Neuronal stem cell (in vitro differentiated cells): ENCODE data around the gene TMEM108.

Experiments
- DNase-seq: peaks from one replicate; pipeline ENCODE4 v3.0.0-alpha.2; 2013; ENCODE audit warnings: low spot score
- H2AFZ ChIP-seq: one replicate; pipeline ENCODE4 v1.6.1; 2013; ENCODE audit warnings: mild to moderate bottlenecking, low read length, inconsistent platforms
- H2AK5ac ChIP-seq: 2 replicates; pipeline ENCODE4 v1.6.1; 2013; ENCODE audit warnings: low read depth, mild to moderate bottlenecking, inconsistent platforms, low read length, moderate library complexity, mixed read lengths
- H2BK120ac ChIP-seq: 2 replicates; pipeline ENCODE4 v1.6.1; 2013; ENCODE audit warnings: low read depth, mild to moderate bottlenecking, inconsistent platforms, low read length, moderate library complexity, mixed read lengths
- H2BK12ac ChIP-seq: one replicate; pipeline ENCODE4 v1.6.1; 2013; ENCODE audit warnings: low read length, inconsistent platforms
- H2BK15ac ChIP-seq: 2 replicates; pipeline ENCODE4 v1.6.1; 2013; ENCODE audit warnings: mild to moderate bottlenecking, low read length, inconsistent platforms, mixed read lengths
- H2BK5ac ChIP-seq: one replicate; pipeline ENCODE4 v1.6.1; 2013; ENCODE audit warnings: inconsistent platforms, mild to moderate bottlenecking, low read length, moderate library complexity
- H3K14ac ChIP-seq: one replicate; pipeline ENCODE4 v1.6.1; 2013; ENCODE audit warnings: low read length, inconsistent platforms
- H3K18ac ChIP-seq: 2 replicates; pipeline ENCODE4 v1.6.1; 2013; ENCODE audit warnings: low read length, inconsistent platforms
- H3K23ac ChIP-seq: 2 replicates; pipeline ENCODE4 v1.6.1; 2013; ENCODE audit warnings: low read depth, mild to moderate bottlenecking, mixed read lengths, low read length, inconsistent platforms; ENCODE audit not compliant: poor library complexity
- H3K27ac ChIP-seq: replicated peaks from 3 replicates; pipeline ENCODE4 v1.5.1; 2013; ENCODE audit warnings: low read length, inconsistent platforms
- H3K27me3 ChIP-seq, 3 experiments: 2 replicates each; pipeline ENCODE4 v1.6.1; 2013; ENCODE audit warnings: low read length in 3 of 3, mild to moderate bottlenecking in 2 of 3, inconsistent platforms in 1 of 3, low read depth in 1 of 3, mixed read lengths in 1 of 3, moderate library complexity in 1 of 3; ENCODE audit not compliant: control insufficient read depth in 3 of 3, insufficient read depth in 3 of 3
- H3K36me3 ChIP-seq, 2 donors: replicated peaks in 1 of 2; 2 replicates each; pipeline ENCODE4 v1.6.1; 2013; ENCODE audit warnings: low read length in 2 of 2; ENCODE audit not compliant: control insufficient read depth in 2 of 2, insufficient read depth in 2 of 2
- H3K4ac ChIP-seq: 2 replicates; pipeline ENCODE4 v1.6.1; 2013; ENCODE audit warnings: inconsistent platforms, mild to moderate bottlenecking, low read length, moderate library complexity
- H3K4me1 ChIP-seq, 2 donors: 1 replicate in 1 of 2; 2 replicates in 1 of 2; pipeline ENCODE4 v1.6.1; 2013; ENCODE audit warnings: low read length in 2 of 2, low read depth in 1 of 2; ENCODE audit not compliant: control insufficient read depth in 2 of 2, insufficient read depth in 1 of 2
- H3K4me2 ChIP-seq: one replicate; pipeline ENCODE4 v1.6.1; 2013; ENCODE audit warnings: mild to moderate bottlenecking, low read length, inconsistent platforms; ENCODE audit not compliant: insufficient read depth, poor library complexity, severe bottlenecking
- H3K4me3 ChIP-seq, 2 donors: 2 replicates each; pipeline ENCODE4 v1.5.1; 2013; ENCODE audit warnings: low read length in 2 of 2, mild to moderate bottlenecking in 2 of 2, inconsistent platforms in 1 of 2, moderate library complexity in 1 of 2
- H3K79me1 ChIP-seq: one replicate; pipeline ENCODE4 v1.6.1; 2013; ENCODE audit warnings: low read depth, mild to moderate bottlenecking, inconsistent platforms, low read length, moderate library complexity
- H3K9ac ChIP-seq: one replicate; pipeline ENCODE4 v1.6.1; 2013; ENCODE audit warnings: mild to moderate bottlenecking, low read depth, low read length, inconsistent platforms; ENCODE audit not compliant: poor library complexity
- H3K9me3 ChIP-seq, 2 donors: replicated peaks in 1 of 2; 2 replicates each; pipeline versions ENCODE3 to v1.6.1; 2013; ENCODE audit warnings: low read length in 2 of 2, mild to moderate bottlenecking in 2 of 2, inconsistent platforms in 1 of 2, low read depth in 1 of 2, mixed read lengths in 1 of 2, moderate library complexity in 1 of 2; ENCODE audit not compliant: control insufficient read depth in 2 of 2, insufficient read depth in 1 of 2
- H4K8ac ChIP-seq: one replicate; pipeline ENCODE4 v1.6.1; 2013; ENCODE audit warnings: low read depth, mild to moderate bottlenecking, inconsistent platforms, low read length, moderate library complexity
- H4K91ac ChIP-seq: one replicate; pipeline ENCODE4 v1.6.1; 2013; ENCODE audit warnings: low read length, low read depth, mild to moderate bottlenecking, inconsistent platforms; ENCODE audit not compliant: poor library complexity
- WGBS, 2 donors: extraction: QIAGEN DNeasy Blood & Tissue Kit; methylation state at CpG; one replicate each; pipeline ENCODE4 v1.1.7; 2013; ENCODE audit warnings: missing lambda C conversion rate in 2 of 2, mixed read lengths in 1 of 2; ENCODE audit not compliant: insufficient read length in 2 of 2, insufficient replicate concordance in 1 of 2; ENCODE audit errors: extremely low coverage in 2 of 2; 5-methylcytosine and 5-hydroxymethylcytosine counted together

TMEM108 gene

GRCh38 chr3:133388696-133389395 is 350.7 kb downstream of the TMEM108 start:
- no peak overlapping the region for H3K9ac ChIP-seq
- H2BK120ac ChIP-seq: no peak overlapping the region
- no peak overlapping the region for H3K4ac ChIP-seq
- H3K9me3 ChIP-seq: peaks cover 0 to 2% of the 10 kb centered on the region in 2 donors
- peak overlapping the region; percentile 21 for H4K8ac ChIP-seq
- no peak overlapping the region for H2BK5ac ChIP-seq
- peaks cover 0 to 4% of the 10 kb centered on the region in 2 donors for H3K36me3 ChIP-seq
- no peak overlapping the region for H3K27ac ChIP-seq
- no peak overlapping the region for H3K4me3 ChIP-seq
- no peak for DNase-seq
- H3K18ac ChIP-seq: peak overlapping the region; percentile 65
- no peaks in the 10 kb centered on the region for H3K79me1 ChIP-seq
- no CpG with 5 or more reads among the region's 4 CpGs for WGBS, 2 donors
- peaks cover 0 to 4% (median 0%) of the 10 kb centered on the region in 3 experiments for H3K27me3 ChIP-seq
- H2AK5ac ChIP-seq: peak overlapping the region; percentile 51
- H2BK12ac ChIP-seq: peak overlapping the region; percentile 32
- no peak overlapping the region for H2BK15ac ChIP-seq
- H4K91ac ChIP-seq: no peak overlapping the region
- no peak overlapping the region for H3K23ac ChIP-seq
- H3K4me1 ChIP-seq: peaks cover 0 to 3% of the 10 kb centered on the region in 2 donors
- no peak overlapping the region for H3K14ac ChIP-seq
- no peak overlapping the region for H2AFZ ChIP-seq
- H3K4me2 ChIP-seq: no peak overlapping the region

GRCh38 chr3:133390715-133391114 is 352.5 kb downstream of the TMEM108 start:
- no peak overlapping the region for H3K14ac ChIP-seq
- no peak overlapping the region for H4K8ac ChIP-seq
- H2BK5ac ChIP-seq: no peak overlapping the region
- peaks cover 0 to 4% of the 10 kb centered on the region in 2 donors for H3K36me3 ChIP-seq
- no peak overlapping the region for H3K4me2 ChIP-seq
- H3K4me3 ChIP-seq: no peak overlapping the region
- H3K9me3 ChIP-seq: peaks cover 0 to 4% of the 10 kb centered on the region in 2 donors
- H2AK5ac ChIP-seq: no peak overlapping the region
- WGBS, 2 donors: no CpG with 5 or more reads among the region's 4 CpGs
- no peak overlapping the region for H2BK15ac ChIP-seq
- H3K9ac ChIP-seq: no peak overlapping the region
- no peak overlapping the region for H2AFZ ChIP-seq
- no peaks in the 10 kb centered on the region for H3K79me1 ChIP-seq
- DNase-seq: no peak
- peaks cover 0 to 4% (median 0%) of the 10 kb centered on the region in 3 experiments for H3K27me3 ChIP-seq
- no peak overlapping the region for H2BK12ac ChIP-seq
- peaks cover 0 to 2% of the 10 kb centered on the region in 2 donors for H3K4me1 ChIP-seq
- H3K18ac ChIP-seq: no peak overlapping the region
- no peak overlapping the region for H3K23ac ChIP-seq
- no peak overlapping the region for H4K91ac ChIP-seq
- no peak overlapping the region for H3K4ac ChIP-seq
- no peak overlapping the region for H3K27ac ChIP-seq
- H2BK120ac ChIP-seq: no peak overlapping the region

DNA sequence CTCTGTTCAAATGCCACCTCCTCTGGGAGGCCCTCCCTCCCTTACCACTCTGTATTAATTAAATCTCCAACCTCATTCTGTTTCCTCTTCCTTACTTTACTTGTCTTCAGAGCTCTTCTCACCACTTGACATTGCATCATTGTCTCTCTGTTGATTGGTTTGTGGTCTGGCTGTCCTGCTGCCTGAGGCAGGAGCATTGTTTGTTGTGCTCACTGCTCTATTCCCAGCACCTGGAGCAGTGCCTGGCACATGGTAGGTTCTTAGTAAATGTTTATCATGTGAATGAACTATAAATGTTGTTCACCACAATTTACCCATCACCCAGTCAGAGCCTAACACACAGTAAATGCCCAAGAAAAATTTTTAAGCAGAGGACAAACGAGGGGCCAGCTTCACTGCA is 355.0 kb downstream of the TMEM108 start:
- H3K18ac ChIP-seq: no peak overlapping the region
- H3K4me2 ChIP-seq: no peak overlapping the region
- H3K23ac ChIP-seq: no peak overlapping the region
- H3K4ac ChIP-seq: no peak overlapping the region
- peaks cover 0 to 4% of the 10 kb centered on the region in 2 donors for H3K9me3 ChIP-seq
- peaks cover 0 to 2% of the 10 kb centered on the region in 2 donors for H3K4me1 ChIP-seq
- no peak overlapping the region for H3K4me3 ChIP-seq
- H3K9ac ChIP-seq: no peak overlapping the region
- H2AK5ac ChIP-seq: no peak overlapping the region
- H2BK120ac ChIP-seq: no peak overlapping the region
- H4K8ac ChIP-seq: no peak overlapping the region
- no peak overlapping the region for H3K27ac ChIP-seq
- no peak overlapping the region for H2BK15ac ChIP-seq
- no peak overlapping the region for H2AFZ ChIP-seq
- H2BK12ac ChIP-seq: no peak overlapping the region
- no peak overlapping the region for H2BK5ac ChIP-seq
- no CpG with 5 or more reads among the region's 1 CpG for WGBS, 2 donors
- no peaks in the 10 kb centered on the region for H3K79me1 ChIP-seq
- no peak overlapping the region for H3K14ac ChIP-seq
- no peak overlapping the region for H4K91ac ChIP-seq
- DNase-seq: no peak
- H3K36me3 ChIP-seq: peaks cover 0 to 4% of the 10 kb centered on the region in 2 donors
- H3K27me3 ChIP-seq: peaks cover 0 to 2% (median 0%) of the 10 kb centered on the region in 3 experiments

DNA sequence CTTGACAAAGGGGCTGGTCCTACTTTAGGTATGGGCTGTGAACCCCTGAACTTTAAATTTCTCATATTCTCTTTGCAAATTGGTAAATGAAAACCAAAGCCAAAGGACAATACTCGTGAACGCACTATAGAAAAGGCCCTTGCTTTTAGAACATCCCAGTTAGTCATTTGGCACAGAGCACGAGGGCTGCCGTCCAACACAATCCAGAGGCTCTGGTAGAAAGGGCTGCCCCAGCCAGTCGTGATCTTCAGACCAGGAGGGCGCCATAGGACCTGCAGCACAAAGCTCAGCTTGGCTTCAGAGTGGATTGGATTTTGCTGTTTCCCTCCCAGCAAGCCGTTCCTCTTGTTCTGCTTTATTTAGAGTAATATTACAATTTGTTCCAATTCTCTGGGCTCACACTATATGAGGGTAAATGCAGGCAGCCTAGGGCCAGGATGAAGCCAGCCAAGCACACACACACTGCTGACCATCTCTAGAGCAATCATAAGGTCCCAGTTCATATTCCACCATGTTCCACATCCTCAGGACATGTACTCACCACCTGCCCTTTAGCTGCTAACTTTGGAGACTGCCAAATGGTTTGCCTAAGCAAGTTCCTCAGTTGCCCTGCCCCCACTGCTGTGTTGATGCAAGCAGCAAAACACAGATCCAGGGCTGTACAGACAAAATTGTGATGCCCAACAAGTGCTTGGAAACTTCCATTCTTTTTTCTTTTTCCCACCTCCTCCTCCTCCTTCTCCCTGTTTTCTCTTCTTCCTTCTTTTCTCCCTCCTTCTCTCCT is 355.7 kb downstream of the TMEM108 start:
- WGBS, 2 donors: no CpG with 5 or more reads among the region's 7 CpGs
- H4K91ac ChIP-seq: no peak overlapping the region

More for the DNA sequence above, 355.7 kb downstream of the TMEM108 start:
- Histone ChIP-seq H2BK5ac (no peak overlapping the region), H3K9ac (no peak overlapping the region), H3K23ac (no peak overlapping the region), H4K8ac (no peak overlapping the region), H2BK120ac (no peak overlapping the region), H3K4me2 (no peak overlapping the region), H3K27me3 (no peaks in the 10 kb centered on the region), H3K4me1 (peaks cover 0 to 2% of the 10 kb centered on the region in 2 donors), H2BK15ac (no peak overlapping the region), H2BK12ac (no peak overlapping the region), H3K79me1 (no peaks in the 10 kb centered on the region), H3K9me3 (peaks cover 0 to 4% of the 10 kb centered on the region in 2 donors), H3K4me3 (no peak overlapping the region), H2AFZ (no peak overlapping the region), H3K4ac (no peak overlapping the region), H3K36me3 (peaks cover 0 to 4% of the 10 kb centered on the region in 2 donors), H3K18ac (peak overlapping the region; percentile 68), H3K14ac (no peak overlapping the region), H3K27ac (no peak overlapping the region), H2AK5ac (no peak overlapping the region)
- no peak for DNase-seq
